ENCODE measurements around the gene C10orf88.

C10orf88 gene

GRCh38 chr10:122998360-122998917 lies 44.4 kb upstream of the C10orf88 start:
- H3K9me3 ChIP-seq = no peaks in the 10 kb centered on the region
- intact Hi-C loops (cut with DNase I; ENCODE audit: low total_unique reads) = no loop called here
- TF ChIP-seq CTCF (IDR thresholded peaks at IDR 0.05) = no peak

GRCh38 chr10:122997864-122998263 lies 43.8 kb upstream of the C10orf88 start:
- no peaks in the 10 kb centered on the region for H3K9me3 ChIP-seq
- DNase-seq = no peak
- intact Hi-C loops (cut with DNase I; ENCODE audit: low total_unique reads) = no loop called here
- TF ChIP-seq CTCF (IDR thresholded peaks at IDR 0.05) = no peak
- no peaks in the 10 kb centered on the region for H3K27me3 ChIP-seq
- H3K36me3 ChIP-seq = peaks cover 22 to 49% (median 39%) of the 10 kb centered on the region in 3 donors
- H3K27ac ChIP-seq = no peak overlapping the region
- H3K4me1 ChIP-seq = peaks cover 0 to 6% (median 1%) of the 10 kb centered on the region in 4 donors
- H3K4me3 ChIP-seq = no peak overlapping the region

More at GRCh38 chr10:122998360-122998917, 44.4 kb upstream of the C10orf88 start:
- H3K4me3 ChIP-seq = no peak overlapping the region
- peaks cover 20 to 47% (median 33%) of the 10 kb centered on the region in 3 donors for H3K36me3 ChIP-seq
- H3K27ac ChIP-seq = no peak overlapping the region
- no peaks in the 10 kb centered on the region for H3K27me3 ChIP-seq
- peaks cover 0 to 6% (median 1%) of the 10 kb centered on the region in 4 donors for H3K4me1 ChIP-seq
- DNase-seq = no peak

GRCh38 chr10:122995936-122996335 lies 41.9 kb upstream of the C10orf88 start:
- Histone ChIP-seq H3K27ac (no peak overlapping the region), H3K27me3 (no peaks in the 10 kb centered on the region), H3K4me1 (peaks cover 0 to 6% (median 1%) of the 10 kb centered on the region in 4 donors), H3K9me3 (no peaks in the 10 kb centered on the region), H3K4me3 (no peak overlapping the region), H3K36me3 (peaks cover 22 to 58% (median 49%) of the 10 kb centered on the region in 3 donors)
- no peak for DNase-seq
- intact Hi-C loops (cut with DNase I; ENCODE audit: low total_unique reads) = no loop called here
- TF ChIP-seq CTCF (IDR thresholded peaks at IDR 0.05) = no peak

- no peak for TF ChIP-seq CTCF (IDR thresholded peaks at IDR 0.05)
- no peak for DNase-seq
- H3K27me3 ChIP-seq = no peaks in the 10 kb centered on the region
- no peaks in the 10 kb centered on the region for H3K9me3 ChIP-seq
- H3K36me3 ChIP-seq = peaks cover 22 to 62% (median 49%) of the 10 kb centered on the region in 3 donors
- intact Hi-C loops (cut with DNase I; ENCODE audit: low total_unique reads) = no loop called here
- no peak overlapping the region for H3K4me3 ChIP-seq
- peaks cover 0 to 3% (median 0%) of the 10 kb centered on the region in 4 donors for H3K4me1 ChIP-seq
- no peak overlapping the region for H3K27ac ChIP-seq
Measured at GRCh38 chr10:122993797-122994336, 39.8 kb upstream of the C10orf88 start.

- H3K27ac ChIP-seq = no peak overlapping the region
- no peaks in the 10 kb centered on the region for H3K9me3 ChIP-seq
- H3K4me3 ChIP-seq = no peak overlapping the region
- intact Hi-C loops (cut with DNase I; ENCODE audit: low total_unique reads) = no loop called here
- H3K4me1 ChIP-seq = no peaks in the 10 kb centered on the region
- TF ChIP-seq CTCF (IDR thresholded peaks at IDR 0.05) = no peak
- peaks cover 22 to 57% (median 47%) of the 10 kb centered on the region in 3 donors for H3K36me3 ChIP-seq
- no peak for DNase-seq
- H3K27me3 ChIP-seq = no peaks in the 10 kb centered on the region
Measured at GRCh38 chr10:122992031-122992585, 38.1 kb upstream of the C10orf88 start.
